Gastroesophageal sphincter (tissue), 3 donors: ENCODE measurements around the gene TBRG4.

Experiments
- CTCF ChIP-seq, 4 experiments: fragments of 200-600 bp in 2 of 4; fragments of 450-650 bp in 2 of 4; sonication (generic) in 1 of 4; IDR thresholded peaks; one replicate each; pipeline ENCODE4 v1.5.1; 2017 to 2019; ENCODE audit warnings: antibody characterized with exemption in 4 of 4, mild to moderate bottlenecking in 2 of 4, moderate library complexity in 2 of 4
- EP300 ChIP-seq: sonication (generic); formaldehyde crosslinking; IDR thresholded peaks from one replicate; pipeline ENCODE4 v1.6.1; 2017; ENCODE audit warnings: antibody characterized with exemption, mild to moderate bottlenecking

DNA sequence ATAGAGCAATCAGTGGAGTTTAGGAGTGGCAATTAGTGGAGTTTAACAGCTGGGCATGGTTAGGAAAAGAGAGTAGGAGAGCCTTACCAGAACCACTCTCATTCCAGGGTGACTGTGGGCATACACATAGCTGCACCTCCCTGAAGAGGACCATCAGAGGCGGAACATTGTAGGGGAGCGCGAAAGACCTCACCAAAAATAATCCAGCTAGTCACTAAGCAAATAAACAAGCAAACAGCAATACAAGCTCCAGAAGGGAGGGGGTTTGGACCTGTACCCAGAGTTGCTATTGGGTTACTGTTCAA, 18.6 kb downstream of the TBRG4 start:
- TF ChIP-seq CTCF (IDR thresholded peaks at IDR 0.05) (no peak), EP300 (no peak)
